Measurements from ENCODE around the gene ZFR2.

DNA sequence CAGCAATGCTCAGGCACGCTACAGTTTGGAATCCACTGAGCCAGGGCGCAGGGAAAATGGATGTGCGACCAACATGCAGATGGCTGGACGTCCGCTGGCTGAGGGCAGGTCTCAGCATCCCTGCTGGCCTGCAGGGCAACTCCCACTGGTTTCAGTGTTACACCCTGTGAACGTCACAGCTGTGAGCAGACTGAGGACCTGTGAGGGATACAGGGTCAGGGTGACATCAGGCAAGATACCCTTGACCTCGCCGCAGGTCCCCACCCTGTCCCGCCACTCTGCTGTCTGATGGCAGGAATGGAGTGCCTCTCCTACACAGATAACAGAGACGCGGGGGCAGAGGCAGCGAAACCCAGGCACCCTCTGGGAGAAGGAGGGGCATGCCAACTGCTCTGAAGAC, 19.1 kb downstream of the ZFR2 start:
- TF ChIP-seq, protein P1, sequence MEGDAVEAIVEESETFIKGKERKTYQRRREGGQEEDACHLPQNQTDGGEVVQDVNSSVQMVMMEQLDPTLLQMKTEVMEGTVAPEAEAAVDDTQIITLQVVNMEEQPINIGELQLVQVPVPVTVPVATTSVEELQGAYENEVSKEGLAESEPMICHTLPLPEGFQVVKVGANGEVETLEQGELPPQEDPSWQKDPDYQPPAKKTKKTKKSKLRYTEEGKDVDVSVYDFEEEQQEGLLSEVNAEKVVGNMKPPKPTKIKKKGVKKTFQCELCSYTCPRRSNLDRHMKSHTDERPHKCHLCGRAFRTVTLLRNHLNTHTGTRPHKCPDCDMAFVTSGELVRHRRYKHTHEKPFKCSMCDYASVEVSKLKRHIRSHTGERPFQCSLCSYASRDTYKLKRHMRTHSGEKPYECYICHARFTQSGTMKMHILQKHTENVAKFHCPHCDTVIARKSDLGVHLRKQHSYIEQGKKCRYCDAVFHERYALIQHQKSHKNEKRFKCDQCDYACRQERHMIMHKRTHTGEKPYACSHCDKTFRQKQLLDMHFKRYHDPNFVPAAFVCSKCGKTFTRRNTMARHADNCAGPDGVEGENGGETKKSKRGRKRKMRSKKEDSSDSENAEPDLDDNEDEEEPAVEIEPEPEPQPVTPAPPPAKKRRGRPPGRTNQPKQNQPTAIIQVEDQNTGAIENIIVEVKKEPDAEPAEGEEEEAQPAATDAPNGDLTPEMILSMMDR (IDR thresholded peaks at IDR 0.05): no peak
- TF ChIP-seq POLR2A (IDR thresholded peaks at IDR 0.05): no peak

Data from tibial nerve (tissue), 3 donors.